ENCODE results near the gene TBC1D16. TPM values are rescaled to one million over a fixed set of nuclear protein-coding genes. Genes with fewer than 3 reads are reported as not detected.

The TBC1D16 gene
- total RNA-seq, 1 experiment from 2014 or later = 55.4 TPM

- Histone ChIP-seq H3K4me1 (no peaks in the 10 kb centered on the region), H3K4me3 (ENCODE audit: low read depth, low read length) (no peak overlapping the region), H3K36me3 (ENCODE audit: control insufficient read depth, insufficient read depth, low read length) (no peaks in the 10 kb centered on the region), H3K27me3 (replicated peaks; ENCODE audit: control insufficient read depth, insufficient read depth, low read length) (no peaks in the 10 kb centered on the region), H3K9me3 (no peaks in the 10 kb centered on the region)
- BruUV-seq (replicated peaks) = no TSS peak
- H3K36me3 Mint-ChIP-seq (ENCODE audit: insufficient read depth, unreplicated experiment) = no peaks in the 10 kb centered on the region
- intact Hi-C loops (cut with micrococcal nuclease; ENCODE audit: unreplicated experiment) = no loop called here
- H3K9me3 Mint-ChIP-seq (ENCODE audit: unreplicated experiment) = no peaks in the 10 kb centered on the region
- no peak for DNase-seq
- POLR2A ChIA-PET = no interaction called here
- no peak for TF ChIP-seq CTCF (IDR thresholded peaks at IDR 0.05; ENCODE audit: insufficient read depth in 1 of 2, low read depth in 1 of 2, low read length in 1 of 2, severe bottlenecking in 1 of 2, unreplicated experiment in 1 of 2)
- no peak overlapping the region for H3K27ac Mint-ChIP-seq (ENCODE audit: unreplicated experiment)
- H3K4me3 Mint-ChIP-seq (ENCODE audit: unreplicated experiment) = no peak overlapping the region
- no peaks in the 10 kb centered on the region for H3K4me1 Mint-ChIP-seq (ENCODE audit: low read depth, unreplicated experiment)
- H3K27me3 Mint-ChIP-seq (ENCODE audit: insufficient read depth, unreplicated experiment) = no peaks in the 10 kb centered on the region
- CTCF ChIA-PET = no interaction called here
These were observed 19.9 kb upstream of the TBC1D16 start for GRCh38 chr17:80055597-80055996.

- Mint-ChIP-seq H3K27ac (ENCODE audit: unreplicated experiment) (no peak overlapping the region), H3K27me3 (ENCODE audit: insufficient read depth, unreplicated experiment) (no peaks in the 10 kb centered on the region), H3K4me3 (ENCODE audit: unreplicated experiment) (no peak overlapping the region), H3K4me1 (ENCODE audit: low read depth, unreplicated experiment) (no peaks in the 10 kb centered on the region), H3K36me3 (ENCODE audit: insufficient read depth, unreplicated experiment) (no peaks in the 10 kb centered on the region), H3K9me3 (ENCODE audit: unreplicated experiment) (no peaks in the 10 kb centered on the region)
- Histone ChIP-seq H3K9me3 (no peaks in the 10 kb centered on the region), H3K27me3 (replicated peaks; ENCODE audit: control insufficient read depth, insufficient read depth, low read length) (no peaks in the 10 kb centered on the region), H3K4me1 (no peaks in the 10 kb centered on the region), H3K4me3 (ENCODE audit: low read depth, low read length) (no peak overlapping the region), H3K36me3 (ENCODE audit: control insufficient read depth, insufficient read depth, low read length) (no peaks in the 10 kb centered on the region)
- no peak for DNase-seq
- ChIA-PET CTCF (no interaction called here), POLR2A (no interaction called here)
- no peak for TF ChIP-seq CTCF (IDR thresholded peaks at IDR 0.05; ENCODE audit: insufficient read depth in 1 of 2, low read depth in 1 of 2, low read length in 1 of 2, severe bottlenecking in 1 of 2, unreplicated experiment in 1 of 2)
- intact Hi-C loops (cut with micrococcal nuclease; ENCODE audit: unreplicated experiment) = no loop called here
- no TSS peak for BruUV-seq (replicated peaks)
These were observed 17.4 kb upstream of the TBC1D16 start for GRCh38 chr17:80053102-80053501.

GRCh38 chr17:80051681-80052080, 16.0 kb upstream of the TBC1D16 start:
- POLR2A ChIA-PET = no interaction called here
- no peaks in the 10 kb centered on the region for H3K27me3 ChIP-seq (replicated peaks; ENCODE audit: control insufficient read depth, insufficient read depth, low read length)
- H3K4me1 ChIP-seq = no peaks in the 10 kb centered on the region
- no peaks in the 10 kb centered on the region for H3K36me3 Mint-ChIP-seq (ENCODE audit: insufficient read depth, unreplicated experiment)
- intact Hi-C loops (cut with micrococcal nuclease; ENCODE audit: unreplicated experiment) = no loop called here
- TF ChIP-seq CTCF (IDR thresholded peaks at IDR 0.05; ENCODE audit: insufficient read depth in 1 of 2, low read depth in 1 of 2, low read length in 1 of 2, severe bottlenecking in 1 of 2, unreplicated experiment in 1 of 2) = no peak
- no peak overlapping the region for H3K27ac Mint-ChIP-seq (ENCODE audit: unreplicated experiment)
- H3K9me3 Mint-ChIP-seq (ENCODE audit: unreplicated experiment) = no peaks in the 10 kb centered on the region
- no peak for DNase-seq
- CTCF ChIA-PET = no interaction called here
- H3K27me3 Mint-ChIP-seq (ENCODE audit: insufficient read depth, unreplicated experiment) = no peaks in the 10 kb centered on the region
- H3K36me3 ChIP-seq (ENCODE audit: control insufficient read depth, insufficient read depth, low read length) = no peaks in the 10 kb centered on the region
- no peak overlapping the region for H3K4me3 ChIP-seq (ENCODE audit: low read depth, low read length)
- BruUV-seq (replicated peaks) = no TSS peak
- no peaks in the 10 kb centered on the region for H3K4me1 Mint-ChIP-seq (ENCODE audit: low read depth, unreplicated experiment)
- H3K4me3 Mint-ChIP-seq (ENCODE audit: unreplicated experiment) = no peak overlapping the region
- no peaks in the 10 kb centered on the region for H3K9me3 ChIP-seq
